SK-N-SH treated with all-trans-retinoic acid at 6 μM for 48 hours (cell line): ENCODE measurements around the gene COPS8.

Experiments
- ATAC-seq: fragments of 200-7000 bp; cut with Tn5 transposase; 3 replicates; pipeline ENCODE4 v1.9.1; 2020; ENCODE audit warnings: mild to moderate bottlenecking, moderate library complexity
- ARNTL ChIP-seq: fragments of 450-650 bp; formaldehyde crosslinking; IDR thresholded peaks from 2 replicates; pipeline ENCODE4 v1.5.0; 2020; ENCODE audit warnings: low read depth, mild to moderate bottlenecking, moderate library complexity, borderline replicate concordance
- BACH2 ChIP-seq: fragments of 250-450 bp; sonication (Bioruptor Pico); IDR thresholded peaks from 2 replicates; pipeline ENCODE4 v1.9.0; 2021; ENCODE audit warnings: mild to moderate bottlenecking, borderline replicate concordance
- CSDC2 ChIP-seq: fragments of 250-450 bp; sonication (Bioruptor Pico); IDR thresholded peaks from 2 replicates; pipeline ENCODE4 v1.5.0; 2020; ENCODE audit warnings: mild to moderate bottlenecking, moderate library complexity
- ESRRG ChIP-seq: fragments of 250-450 bp; sonication (Bioruptor Pico); IDR thresholded peaks from 2 replicates; pipeline ENCODE4 v1.6.1; 2021; ENCODE audit warnings: mild to moderate bottlenecking
- GLIS3 ChIP-seq: fragments of 250-450 bp; sonication (Bioruptor Pico); IDR thresholded peaks from 2 replicates; pipeline ENCODE4 v1.5.0; 2020; ENCODE audit warnings: mild to moderate bottlenecking, moderate library complexity
- ISL1 ChIP-seq: fragments of 250-450 bp; sonication (Bioruptor Pico); IDR thresholded peaks from 2 replicates; pipeline ENCODE4 v2.1.2; 2022; ENCODE audit warnings: mild to moderate bottlenecking, moderate library complexity
- OSR1 ChIP-seq: fragments of 250-450 bp; sonication (Bioruptor Pico); IDR thresholded peaks from 2 replicates; pipeline ENCODE4 v1.8.0; 2022; ENCODE audit warnings: moderate library complexity, mild to moderate bottlenecking, inconsistent platforms
- TCF4 ChIP-seq: fragments of 250-450 bp; sonication (Bioruptor Pico); IDR thresholded peaks from 2 replicates; pipeline ENCODE4 v1.8.0; 2021; ENCODE audit warnings: mild to moderate bottlenecking, moderate library complexity, borderline replicate concordance
- TOX ChIP-seq: fragments of 250-450 bp; sonication (Bioruptor Pico); IDR thresholded peaks from 2 replicates; pipeline ENCODE4 v1.8.0; 2021; ENCODE audit warnings: mild to moderate bottlenecking, moderate library complexity, borderline replicate concordance
- ZC3H10 ChIP-seq: fragments of 250-450 bp; sonication (Bioruptor Pico); IDR thresholded peaks from 2 replicates; pipeline ENCODE4 v1.5.1; 2021; ENCODE audit warnings: mild to moderate bottlenecking, moderate library complexity
- ZFP3 ChIP-seq: fragments of 250-450 bp; sonication (Bioruptor Pico); IDR thresholded peaks from 2 replicates; pipeline ENCODE4 v1.5.0; 2020; ENCODE audit warnings: mild to moderate bottlenecking, moderate library complexity
- ZFP30 ChIP-seq: fragments of 450-650 bp; formaldehyde crosslinking; IDR thresholded peaks from 2 replicates; pipeline ENCODE4 v1.5.0; 2022; ENCODE audit warnings: mild to moderate bottlenecking, moderate library complexity
- ZNF565 ChIP-seq: fragments of 450-650 bp; formaldehyde crosslinking; conservative IDR thresholded peaks from 2 replicates; pipeline ENCODE4 v1.5.0; 2020; ENCODE audit warnings: low read depth, mild to moderate bottlenecking, moderate library complexity
- ZNF70 ChIP-seq: fragments of 450-650 bp; formaldehyde crosslinking; IDR thresholded peaks from 2 replicates; pipeline ENCODE4 v1.5.0; 2020; ENCODE audit warnings: mild to moderate bottlenecking, moderate library complexity
- ZNF8 ChIP-seq: fragments of 450-650 bp; formaldehyde crosslinking; IDR thresholded peaks from 2 replicates; pipeline ENCODE4 v1.5.0; 2020; ENCODE audit warnings: mild to moderate bottlenecking, moderate library complexity
- TF ChIP-seq, protein P1 (sequence below): fragments of 250-450 bp; sonication (Bioruptor Pico); IDR thresholded peaks from 2 replicates; pipeline ENCODE4 v1.5.1; 2021; ENCODE audit warnings: mild to moderate bottlenecking, moderate library complexity
- TF ChIP-seq, protein P2 (sequence below): fragments of 250-450 bp; sonication (Bioruptor Pico); IDR thresholded peaks from 2 replicates; pipeline ENCODE4 v1.8.0; 2021; ENCODE audit warnings: low read depth, mild to moderate bottlenecking, moderate library complexity, borderline replicate concordance
- TF ChIP-seq, protein P3 (sequence below): fragments of 250-450 bp; sonication (Bioruptor Pico); IDR thresholded peaks from 2 replicates; pipeline ENCODE4 v1.5.1; 2020; ENCODE audit warnings: low read depth, mild to moderate bottlenecking, moderate library complexity
- TF ChIP-seq, protein P4 (sequence below): fragments of 250-450 bp; sonication (Bioruptor Pico); IDR thresholded peaks from 2 replicates; pipeline ENCODE4 v1.8.0; 2020; ENCODE audit warnings: mild to moderate bottlenecking, moderate library complexity, borderline replicate concordance

COPS8 gene

DNA sequence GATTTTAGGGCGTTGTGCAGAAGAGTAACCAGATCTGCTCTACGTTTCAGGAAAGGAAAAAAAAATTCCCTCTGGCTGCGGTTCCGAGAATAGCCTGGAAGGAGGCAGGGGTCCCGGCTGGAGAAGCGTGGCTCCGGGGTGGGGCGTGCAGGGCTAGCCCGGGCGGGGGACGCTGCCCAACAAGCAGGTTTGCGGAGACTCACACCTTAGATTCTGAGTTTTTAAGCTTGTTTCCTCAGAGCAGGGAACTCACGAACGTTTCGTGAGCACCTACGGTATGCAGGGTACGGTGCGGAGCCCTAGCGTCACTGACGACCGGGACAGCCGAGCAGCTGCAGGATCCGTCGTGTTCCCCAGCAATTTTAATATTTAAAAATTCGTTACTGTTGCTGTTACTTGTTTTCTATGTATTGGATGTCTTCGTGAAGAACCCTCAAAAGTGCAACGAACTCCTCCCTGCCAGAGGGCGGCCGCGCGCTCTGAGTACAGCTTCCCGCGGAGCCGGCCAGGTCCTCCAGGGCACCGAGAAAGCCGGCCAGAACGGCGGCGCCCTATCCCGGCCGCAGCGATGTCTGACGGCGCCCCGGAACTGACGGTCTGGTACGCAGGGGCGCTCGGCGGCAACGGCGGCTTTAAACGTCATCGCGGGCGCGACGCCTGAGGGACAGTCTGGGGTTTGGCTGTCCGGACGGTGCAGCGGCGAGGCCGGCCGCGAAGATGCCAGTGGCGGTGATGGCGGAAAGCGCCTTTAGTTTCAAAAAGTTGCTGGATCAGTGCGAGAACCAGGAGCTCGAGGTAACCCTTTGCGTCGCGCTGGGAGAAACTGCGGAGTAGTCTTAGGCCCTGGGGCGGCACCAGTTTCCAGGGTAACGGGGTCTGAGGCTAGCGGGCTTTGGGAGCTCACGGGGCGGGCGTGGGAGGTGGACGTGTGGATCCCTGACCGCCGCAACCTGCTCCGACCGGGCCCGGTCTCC lies at the start of gene COPS8:
Gene COPS8 (plus strand): TSS at position 642 of the 974 bp plus-strand sequence. CDS start 76 bp downstream, at position 718.
- ATAC-seq = peak; percentile 100
- TF ChIP-seq, protein P1, sequence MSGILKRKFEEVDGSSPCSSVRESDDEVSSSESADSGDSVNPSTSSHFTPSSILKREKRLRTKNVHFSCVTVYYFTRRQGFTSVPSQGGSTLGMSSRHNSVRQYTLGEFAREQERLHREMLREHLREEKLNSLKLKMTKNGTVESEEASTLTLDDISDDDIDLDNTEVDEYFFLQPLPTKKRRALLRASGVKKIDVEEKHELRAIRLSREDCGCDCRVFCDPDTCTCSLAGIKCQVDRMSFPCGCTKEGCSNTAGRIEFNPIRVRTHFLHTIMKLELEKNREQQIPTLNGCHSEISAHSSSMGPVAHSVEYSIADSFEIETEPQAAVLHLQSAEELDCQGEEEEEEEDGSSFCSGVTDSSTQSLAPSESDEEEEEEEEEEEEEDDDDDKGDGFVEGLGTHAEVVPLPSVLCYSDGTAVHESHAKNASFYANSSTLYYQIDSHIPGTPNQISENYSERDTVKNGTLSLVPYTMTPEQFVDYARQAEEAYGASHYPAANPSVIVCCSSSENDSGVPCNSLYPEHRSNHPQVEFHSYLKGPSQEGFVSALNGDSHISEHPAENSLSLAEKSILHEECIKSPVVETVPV = no peak
- TF ChIP-seq GLIS3 (CRISPR knock-in tag) = peak; percentile 14; the same call in 1 of the 2 replicates
- peak; percentile 88 for TF ChIP-seq ZFP3 (CRISPR knock-in tag)

GRCh38 chr2:237039301-237040031 lies 46.2 kb upstream of the COPS8 start:
- no peak for TF ChIP-seq GLIS3 (CRISPR knock-in tag)
- TF ChIP-seq, protein P2, sequence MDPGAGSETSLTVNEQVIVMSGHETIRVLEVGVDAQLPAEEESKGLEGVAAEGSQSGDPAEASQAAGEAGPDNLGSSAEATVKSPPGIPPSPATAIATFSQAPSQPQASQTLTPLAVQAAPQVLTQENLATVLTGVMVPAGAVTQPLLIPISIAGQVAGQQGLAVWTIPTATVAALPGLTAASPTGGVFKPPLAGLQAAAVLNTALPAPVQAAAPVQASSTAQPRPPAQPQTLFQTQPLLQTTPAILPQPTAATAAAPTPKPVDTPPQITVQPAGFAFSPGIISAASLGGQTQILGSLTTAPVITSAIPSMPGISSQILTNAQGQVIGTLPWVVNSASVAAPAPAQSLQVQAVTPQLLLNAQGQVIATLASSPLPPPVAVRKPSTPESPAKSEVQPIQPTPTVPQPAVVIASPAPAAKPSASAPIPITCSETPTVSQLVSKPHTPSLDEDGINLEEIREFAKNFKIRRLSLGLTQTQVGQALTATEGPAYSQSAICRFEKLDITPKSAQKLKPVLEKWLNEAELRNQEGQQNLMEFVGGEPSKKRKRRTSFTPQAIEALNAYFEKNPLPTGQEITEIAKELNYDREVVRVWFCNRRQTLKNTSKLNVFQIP (CRISPR knock-in tag) = no peak
- ATAC-seq = no peak

- no peak for TF ChIP-seq ZC3H10 (CRISPR knock-in tag)
- no peak for TF ChIP-seq TCF4 (CRISPR knock-in tag)
- TF ChIP-seq, protein P1 = no peak
- no peak for TF ChIP-seq ZFP3 (CRISPR knock-in tag)
- no peak for TF ChIP-seq CSDC2 (CRISPR knock-in tag)
- no peak for TF ChIP-seq ZNF8
- no peak for TF ChIP-seq OSR1 (CRISPR knock-in tag)
- no peak for TF ChIP-seq ARNTL (CRISPR knock-in tag)
- TF ChIP-seq, protein P3, sequence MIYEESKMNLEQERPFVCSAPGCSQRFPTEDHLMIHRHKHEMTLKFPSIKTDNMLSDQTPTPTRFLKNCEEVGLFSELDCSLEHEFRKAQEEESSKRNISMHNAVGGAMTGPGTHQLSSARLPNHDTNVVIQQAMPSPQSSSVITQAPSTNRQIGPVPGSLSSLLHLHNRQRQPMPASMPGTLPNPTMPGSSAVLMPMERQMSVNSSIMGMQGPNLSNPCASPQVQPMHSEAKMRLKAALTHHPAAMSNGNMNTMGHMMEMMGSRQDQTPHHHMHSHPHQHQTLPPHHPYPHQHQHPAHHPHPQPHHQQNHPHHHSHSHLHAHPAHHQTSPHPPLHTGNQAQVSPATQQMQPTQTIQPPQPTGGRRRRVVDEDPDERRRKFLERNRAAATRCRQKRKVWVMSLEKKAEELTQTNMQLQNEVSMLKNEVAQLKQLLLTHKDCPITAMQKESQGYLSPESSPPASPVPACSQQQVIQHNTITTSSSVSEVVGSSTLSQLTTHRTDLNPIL (CRISPR knock-in tag) = no peak
- no peak for TF ChIP-seq ESRRG (CRISPR knock-in tag)
- no peak for TF ChIP-seq ISL1 (CRISPR knock-in tag)
- no peak for TF ChIP-seq ZNF70 (CRISPR knock-in tag)
- TF ChIP-seq, protein P2 (CRISPR knock-in tag) = no peak
- no peak for TF ChIP-seq TOX (CRISPR knock-in tag)
- ATAC-seq = no peak
These were observed 44.5 kb upstream of the COPS8 start for GRCh38 chr2:237041231-237041630.

DNA sequence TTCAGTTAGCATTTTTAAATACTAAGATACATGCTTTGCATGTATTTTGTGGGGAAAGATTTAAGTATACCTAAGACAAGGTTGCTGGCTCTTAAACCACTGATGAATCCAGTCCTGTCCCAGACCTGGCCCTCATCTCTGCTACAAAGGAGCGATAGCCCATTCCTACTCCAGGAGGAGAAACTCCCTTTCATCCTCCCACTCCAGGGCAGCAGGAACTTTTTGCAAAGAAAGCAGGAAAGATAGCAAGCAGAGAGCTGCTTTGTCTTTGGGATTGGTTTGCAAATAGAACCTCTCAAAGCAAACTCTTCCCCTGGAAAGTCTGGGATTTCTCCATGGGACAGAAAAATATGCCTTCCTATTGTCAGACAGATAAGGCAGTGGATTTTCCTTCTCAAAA lies 43.6 kb upstream of the COPS8 start:
- TF ChIP-seq, protein P1 = no peak
- TF ChIP-seq OSR1 (CRISPR knock-in tag) = no peak
- TF ChIP-seq, protein P2 (CRISPR knock-in tag) = no peak
- no peak for TF ChIP-seq ZC3H10 (CRISPR knock-in tag)
- TF ChIP-seq ZNF565 (CRISPR knock-in tag) = no peak
- TF ChIP-seq, protein P4, sequence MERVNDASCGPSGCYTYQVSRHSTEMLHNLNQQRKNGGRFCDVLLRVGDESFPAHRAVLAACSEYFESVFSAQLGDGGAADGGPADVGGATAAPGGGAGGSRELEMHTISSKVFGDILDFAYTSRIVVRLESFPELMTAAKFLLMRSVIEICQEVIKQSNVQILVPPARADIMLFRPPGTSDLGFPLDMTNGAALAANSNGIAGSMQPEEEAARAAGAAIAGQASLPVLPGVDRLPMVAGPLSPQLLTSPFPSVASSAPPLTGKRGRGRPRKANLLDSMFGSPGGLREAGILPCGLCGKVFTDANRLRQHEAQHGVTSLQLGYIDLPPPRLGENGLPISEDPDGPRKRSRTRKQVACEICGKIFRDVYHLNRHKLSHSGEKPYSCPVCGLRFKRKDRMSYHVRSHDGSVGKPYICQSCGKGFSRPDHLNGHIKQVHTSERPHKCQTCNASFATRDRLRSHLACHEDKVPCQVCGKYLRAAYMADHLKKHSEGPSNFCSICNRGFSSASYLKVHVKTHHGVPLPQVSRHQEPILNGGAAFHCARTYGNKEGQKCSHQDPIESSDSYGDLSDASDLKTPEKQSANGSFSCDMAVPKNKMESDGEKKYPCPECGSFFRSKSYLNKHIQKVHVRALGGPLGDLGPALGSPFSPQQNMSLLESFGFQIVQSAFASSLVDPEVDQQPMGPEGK (CRISPR knock-in tag) = no peak
- no peak for TF ChIP-seq ZFP30 (CRISPR knock-in tag)
- TF ChIP-seq BACH2 (CRISPR knock-in tag) = no peak
- TF ChIP-seq ZNF8 = no peak
- TF ChIP-seq ESRRG (CRISPR knock-in tag) = no peak
- ATAC-seq = no peak
